ENCODE results near the gene C11orf91. TPM values are rescaled to one million over a fixed set of nuclear protein-coding genes. Genes with fewer than 3 reads are reported as not detected.
"Not testable (repeated sequence)": the region's sequence is repeated elsewhere in the genome, so short reads cannot be mapped to it uniquely, and the experiment has no call there.

Gene C11orf91
- total RNA-seq, 2 donors from 2014 or later = not detected

- ATAC-seq (no peak), DNase-seq (peak in 1 of 2 donors; percentile 51)
- intact Hi-C loops (cut with DNase I, micrococcal nuclease) = loop anchor here (10.0 kb wide), 1 partner anchor 323 kb away; no protein-coding TSS in a partner anchor
Observed at GRCh38 chr11:33687733-33688479, 12.7 kb downstream of the C11orf91 start.

DNA sequence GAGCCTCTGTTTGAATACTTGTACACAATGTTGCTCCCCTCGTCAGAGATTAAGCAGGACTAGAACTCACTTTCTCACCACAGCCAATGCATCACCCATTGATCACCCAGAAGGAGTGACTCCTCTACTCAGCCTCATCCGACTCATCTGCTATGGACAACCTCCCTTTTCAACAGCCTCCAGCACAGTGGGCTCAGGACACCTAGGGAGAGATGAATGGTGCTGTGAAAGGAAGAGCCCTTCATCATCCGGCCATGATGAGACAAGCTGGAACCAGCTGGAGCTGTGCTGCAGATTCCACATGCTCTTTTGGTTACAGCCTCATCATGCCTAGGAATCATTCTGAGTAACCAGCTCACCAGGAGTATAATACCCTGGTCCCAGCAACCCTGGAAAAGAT lies 15.5 kb downstream of the C11orf91 start:
- intact Hi-C loops (cut with DNase I, micrococcal nuclease) = loop anchor here (10.0 kb wide), 1 partner anchor 320 kb away; no protein-coding TSS in a partner anchor
- ATAC-seq = no peak
- DNase-seq = no peak

DNA sequence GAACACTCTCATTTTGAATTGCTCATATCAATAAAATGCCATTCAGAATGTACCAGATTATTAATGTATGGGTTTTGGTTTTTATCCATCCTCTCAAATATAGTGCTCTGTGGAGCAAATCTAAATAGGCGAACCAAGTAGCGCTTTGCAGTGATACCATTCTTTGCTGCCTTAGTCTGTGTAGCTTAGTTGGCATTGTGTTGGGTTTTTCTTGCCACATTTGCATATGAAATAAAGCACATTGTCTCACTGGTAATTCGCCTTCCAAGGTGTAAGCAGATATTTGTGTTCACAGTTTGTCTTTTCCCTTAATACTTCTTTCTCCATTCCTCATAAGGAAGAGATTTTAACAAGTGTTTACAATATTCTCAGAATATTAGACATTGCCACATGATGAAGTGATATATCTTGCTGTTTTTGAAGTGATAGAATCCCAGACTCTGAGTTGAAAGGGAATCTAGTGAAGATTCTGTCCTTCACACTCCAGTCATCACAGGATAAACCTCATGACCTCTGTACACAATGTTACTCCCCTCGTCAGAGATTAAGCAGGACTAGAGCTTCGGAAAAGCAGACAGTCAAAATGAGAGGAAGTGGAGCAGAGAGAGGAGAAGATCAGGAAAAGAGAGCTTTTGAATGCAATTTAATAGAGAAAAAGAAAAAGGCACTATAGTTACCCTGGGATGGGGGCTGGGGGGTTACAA lies 16.5 kb downstream of the C11orf91 start:
- no peak for ATAC-seq
- intact Hi-C loops (cut with DNase I, micrococcal nuclease) = loop anchor here (10.0 kb wide), 1 partner anchor 319 kb away; no protein-coding TSS in a partner anchor
- no peak for DNase-seq

GRCh38 chr11:33682446-33682845 lies 18.2 kb downstream of the C11orf91 start:
- DNase-seq (no peak), ATAC-seq (peak; percentile 24)
- intact Hi-C loops (cut with DNase I, micrococcal nuclease) = loop anchor here (10.0 kb wide), 1 partner anchor 318 kb away; no protein-coding TSS in a partner anchor

DNA sequence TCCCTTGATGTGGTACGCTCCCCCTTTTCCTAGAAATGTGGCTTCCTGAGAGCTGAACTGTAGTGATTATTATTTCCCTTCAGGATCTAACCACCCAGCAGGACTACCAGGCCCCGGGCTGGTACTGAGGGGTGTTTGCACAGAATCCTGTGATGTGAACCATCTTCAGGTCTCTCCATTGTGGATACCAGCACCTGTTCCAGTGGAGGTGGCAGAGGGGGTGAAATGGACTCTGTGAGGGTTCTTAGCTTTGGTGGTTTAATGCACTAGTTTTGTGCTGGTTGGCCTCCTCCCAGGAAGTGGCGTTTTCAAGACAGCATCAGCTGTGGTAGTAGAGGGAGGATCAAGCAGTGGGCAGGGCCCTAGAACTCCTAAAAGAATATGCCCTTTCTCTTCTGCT lies 18.6 kb downstream of the C11orf91 start:
- intact Hi-C loops (cut with DNase I, micrococcal nuclease) = loop anchor here (10.0 kb wide), 1 partner anchor 317 kb away; no protein-coding TSS in a partner anchor
- DNase-seq = no peak
- ATAC-seq = no peak

DNA sequence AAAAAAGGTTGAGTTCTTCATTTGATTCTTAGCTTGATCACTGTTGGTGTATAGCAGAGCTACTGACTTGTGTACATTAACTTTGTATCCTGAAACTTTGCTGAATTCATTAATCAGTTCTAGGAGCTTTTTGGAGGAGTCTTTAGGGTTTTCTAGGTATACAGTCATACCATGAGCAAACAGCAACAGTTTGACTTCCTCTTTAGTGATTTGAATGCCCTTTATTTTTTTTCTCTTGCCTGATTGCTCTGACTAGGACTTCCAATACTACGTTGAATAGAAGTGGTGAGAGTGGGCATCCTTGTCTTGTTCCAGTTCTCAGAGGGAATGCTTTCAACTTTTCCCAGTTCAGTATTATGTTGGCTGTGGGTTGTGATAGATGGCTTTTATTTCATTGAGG lies 22.0 kb downstream of the C11orf91 start:
- DNase-seq, ATAC-seq: not testable (repeated sequence)
- intact Hi-C loops (cut with DNase I, micrococcal nuclease) = loop anchor here in 1 of 2 donors (10.0 kb wide), 1 partner anchor 64 kb away; no protein-coding TSS in a partner anchor

- no peak for ATAC-seq
- DNase-seq = no peak
- intact Hi-C loops (cut with DNase I, micrococcal nuclease) = loop anchor here in 1 of 2 donors (10.0 kb wide), 1 partner anchor 59 kb away; no protein-coding TSS in a partner anchor
Observed at GRCh38 chr11:33674035-33674814, 26.4 kb downstream of the C11orf91 start.

GRCh38 chr11:33672273-33672672 lies 28.4 kb downstream of the C11orf91 start:
- no peak for DNase-seq
- intact Hi-C loops (cut with DNase I, micrococcal nuclease) = loop anchor here in 1 of 2 donors (10.0 kb wide), 1 partner anchor 57 kb away; no protein-coding TSS in a partner anchor
- ATAC-seq = no peak

- intact Hi-C loops (cut with DNase I, micrococcal nuclease) = loop anchor here in 1 of 2 donors (10.0 kb wide), 1 partner anchor 56 kb away; no protein-coding TSS in a partner anchor
- no peak for ATAC-seq
- no peak for DNase-seq
Observed at GRCh38 chr11:33670250-33671011, 30.2 kb downstream of the C11orf91 start.

- ATAC-seq (no peak), DNase-seq (no peak)
- intact Hi-C loops (cut with DNase I, micrococcal nuclease) = loop anchor here in 1 of 2 donors (10.0 kb wide), 1 partner anchor 55 kb away; no protein-coding TSS in a partner anchor
Observed at GRCh38 chr11:33669598-33670249, 30.9 kb downstream of the C11orf91 start.

- intact Hi-C loops (cut with DNase I, micrococcal nuclease) = no loop called here
- DNase-seq (no peak), ATAC-seq (no peak)
Observed at GRCh38 chr11:33668951-33669596, 31.6 kb downstream of the C11orf91 start.

GRCh38 chr11:33668468-33668825 lies 32.2 kb downstream of the C11orf91 start:
- DNase-seq (no peak), ATAC-seq (no peak)
- intact Hi-C loops (cut with DNase I, micrococcal nuclease) = no loop called here

DNA sequence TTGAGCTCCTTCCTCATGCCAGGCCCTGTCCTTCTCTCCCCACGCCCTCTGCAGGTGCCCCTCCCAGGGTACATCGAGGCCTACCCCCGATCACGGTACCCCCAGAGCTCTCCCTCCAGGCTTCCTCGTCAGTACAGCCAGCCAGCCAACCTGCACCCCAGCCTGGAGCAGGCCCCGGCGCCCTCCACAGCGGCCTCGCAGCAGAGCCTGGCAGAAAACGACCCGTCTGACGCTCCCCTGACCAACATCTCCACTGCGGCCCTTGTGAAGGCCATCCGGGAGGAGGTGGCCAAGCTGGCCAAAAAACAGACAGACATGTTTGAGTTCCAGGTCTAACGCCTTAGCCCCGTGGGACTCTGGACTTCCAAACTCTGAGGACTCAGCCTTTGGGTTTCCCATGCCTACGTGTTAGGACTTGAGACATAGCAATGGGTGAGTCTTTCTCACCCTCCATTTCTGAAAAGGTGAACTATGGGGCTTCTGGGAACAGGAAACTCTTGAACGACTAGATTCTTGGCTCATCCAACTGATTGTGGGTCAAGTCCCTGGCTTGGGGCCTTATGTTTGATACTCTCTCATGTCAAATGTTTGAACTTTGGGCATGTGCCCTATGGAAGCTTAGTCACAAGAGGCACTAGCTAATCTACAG lies 32.7 kb downstream of the C11orf91 start:
- no peak for DNase-seq

DNA sequence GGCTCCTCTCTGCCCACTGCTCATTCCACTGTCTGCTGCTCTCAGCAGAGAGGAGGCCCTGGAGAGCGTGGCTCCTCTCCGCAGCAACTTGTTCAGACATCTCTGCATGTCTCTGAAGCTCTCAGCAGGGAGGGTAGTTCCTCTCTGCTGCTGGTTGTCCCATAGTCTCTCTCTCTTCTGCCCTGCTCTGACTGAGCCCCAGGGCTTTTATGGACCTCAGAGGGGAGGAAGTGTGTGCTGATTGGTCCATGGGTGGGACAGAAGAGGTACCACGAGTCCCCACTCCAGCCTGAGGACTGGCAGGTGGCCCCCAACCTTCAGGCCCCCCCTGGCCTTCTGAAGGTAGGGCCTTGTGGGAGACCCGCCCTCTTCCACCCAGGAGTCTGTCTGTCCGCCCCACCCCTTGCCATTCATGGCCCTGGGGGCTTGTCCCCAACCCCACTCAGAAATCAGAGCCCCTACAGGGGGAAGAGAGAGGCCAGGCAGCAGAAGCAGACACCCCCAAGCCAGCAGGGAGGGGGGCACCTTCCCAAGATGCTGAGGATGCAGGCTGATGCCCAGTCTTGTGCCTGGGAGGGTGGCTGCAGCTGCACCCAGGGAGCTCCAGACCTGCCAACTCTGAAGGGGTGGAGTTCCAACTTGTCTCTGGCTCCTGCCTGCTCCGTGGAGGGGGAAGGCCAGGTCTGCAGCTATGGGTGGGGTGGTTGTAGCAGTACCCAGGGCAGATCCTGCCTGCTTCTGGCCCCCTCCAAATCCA lies 35.1 kb downstream of the C11orf91 start:
- no peak for ATAC-seq
- DNase-seq = no peak

More for the DNA sequence above, 32.7 kb downstream of the C11orf91 start:
- ATAC-seq = no peak
- intact Hi-C loops (cut with DNase I, micrococcal nuclease) = no loop called here

GRCh38 chr11:33664827-33665226 lies 35.8 kb downstream of the C11orf91 start:
- ATAC-seq = no peak

More for the DNA sequence above, 35.1 kb downstream of the C11orf91 start:
- intact Hi-C loops (cut with DNase I, micrococcal nuclease) = no loop called here

DNA sequence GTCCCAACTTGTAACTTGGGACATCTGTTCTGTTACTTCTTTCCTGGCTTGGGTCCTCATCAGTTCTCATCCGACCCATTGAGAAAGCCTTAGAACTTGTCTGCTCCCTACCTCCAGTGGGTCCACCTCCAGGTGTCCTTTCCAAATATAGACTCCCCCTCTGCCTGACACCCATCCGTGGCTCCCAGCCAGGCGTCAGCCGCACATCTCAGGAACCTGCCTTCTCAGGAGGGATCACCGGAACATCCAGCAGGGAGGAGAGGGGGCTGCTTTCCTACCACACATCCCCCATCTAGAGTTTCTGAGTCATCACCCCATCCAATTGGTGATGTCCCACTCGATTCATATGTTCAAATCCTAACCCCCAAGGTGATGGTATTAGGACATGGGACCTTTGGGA lies 36.5 kb downstream of the C11orf91 start:
- ATAC-seq (no peak), DNase-seq (no peak)
- intact Hi-C loops (cut with DNase I, micrococcal nuclease) = no loop called here

More at GRCh38 chr11:33664827-33665226, 35.8 kb downstream of the C11orf91 start:
- DNase-seq = no peak
- intact Hi-C loops (cut with DNase I, micrococcal nuclease) = no loop called here
